Upper lobe of left lung (tissue), 6 donors: Measurements from ENCODE around the gene ATP4A. TPM values are rescaled to one million over a fixed set of nuclear protein-coding genes. Genes with fewer than 3 reads are reported as not detected.

Source experiments
- ATAC-seq, 2 donors: fragments of 200-7000 bp; cut with Tn5 transposase; one replicate each; pipeline ENCODE4 v1.9.1; 2022; ENCODE audit warnings: mild to moderate bottlenecking in 2 of 2, moderate library complexity in 2 of 2; ENCODE audit not compliant: low FRiP score in 2 of 2
- DNase-seq, 2 donors: peaks; one replicate each; pipeline ENCODE4 v3.0.0-alpha.2; 2019 to 2020
- H3K27ac ChIP-seq, 4 donors: fragments of 200-600 bp; sonication (generic); one replicate each; pipeline ENCODE4 v1.5.1; 2016 to 2019
- H3K27me3 ChIP-seq, 4 donors: fragments of 200-600 bp; sonication (generic); one replicate each; pipeline ENCODE4 v1.5.1; 2017 to 2019
- H3K36me3 ChIP-seq, 4 donors: fragments of 200-600 bp; sonication (generic); one replicate each; pipeline ENCODE4 v1.5.1; 2016 to 2019
- H3K4me1 ChIP-seq, 4 donors: fragments of 200-600 bp; sonication (generic); one replicate each; pipeline ENCODE4 v1.5.1; 2018 to 2019
- H3K4me3 ChIP-seq, 4 donors: fragments of 200-600 bp; sonication (generic); one replicate each; pipeline ENCODE4 v1.5.1; 2017 to 2019; ENCODE audit warnings: mild to moderate bottlenecking in 2 of 4, moderate library complexity in 1 of 4
- H3K9me3 ChIP-seq, 4 donors: fragments of 200-600 bp; sonication (generic); one replicate each; pipeline ENCODE4 v1.5.1; 2018 to 2019
- EP300 ChIP-seq, 4 donors: sonication (generic); formaldehyde crosslinking; IDR thresholded peaks; one replicate each; pipeline ENCODE4 v1.5.1; 2017; ENCODE audit warnings: antibody characterized with exemption in 4 of 4, control low read depth in 2 of 4
- POLR2A ChIP-seq, 4 donors: fragments of 450-650 bp; IDR thresholded peaks; one replicate each; pipeline ENCODE4 v1.5.1; 2016 to 2017; ENCODE audit warnings: antibody characterized with exemption in 4 of 4, mild to moderate bottlenecking in 2 of 4
- POLR2AphosphoS5 ChIP-seq, 2 donors: sonication (generic); formaldehyde crosslinking; IDR thresholded peaks; one replicate each; pipeline ENCODE4 v1.5.1; 2017; ENCODE audit warnings: antibody characterized with exemption in 2 of 2
- WGBS, 2 donors: methylation state at CpG; one replicate each; pipeline ENCODE4 v1.1.5; 2017 to 2018; 5-methylcytosine and 5-hydroxymethylcytosine counted together
- total RNA-seq, 6 donors: library from RNA; depleted of rRNA in 4 of 6; stranded (reverse); fragments of >200 nt in 4 of 6; gene quantifications; one replicate each; pipeline versions ENCODE4 v1.1.0 to v1.2.1, GENCODE V29; 2016 to 2021
- TF ChIP-seq, protein P1 (sequence below), 6 experiments: fragments of 450-650 bp in 4 of 6; fragments of 200-600 bp in 2 of 6; sonication (generic) in 2 of 6; IDR thresholded peaks; one replicate each; pipeline ENCODE4 v1.5.1; 2016 to 2019; ENCODE audit warnings: antibody characterized with exemption in 6 of 6
- donor health status: DM: no; HTN: no; CAD: no; lungs with moderate emphysema.
- donor health status: DM: no; HTN: yes; CAD: no; lungs with severe emphysema.

Gene ATP4A
- total RNA-seq, 6 donors from 2014 or later, result not detected

GRCh38 chr19:35545855-35546381 is 17.5 kb downstream of the ATP4A start:
- ATAC-seq (peak in 1 of 2 donors; percentile 48), DNase-seq (peak; percentile 34 to 91)
- Histone ChIP-seq H3K4me1 (peaks cover 18 to 28% (median 20%) of the 10 kb centered on the region in 4 donors), H3K4me3 (peak overlapping the region; percentile 69 to 95 (median 81)), H3K27ac (peak overlapping the region; percentile 77 to 90 (median 85)), H3K27me3 (no peaks in the 10 kb centered on the region), H3K9me3 (no peaks in the 10 kb centered on the region), H3K36me3 (peaks cover 0 to 12% (median 2%) of the 10 kb centered on the region in 4 donors)
- no peak for TF ChIP-seq POLR2A (IDR thresholded peaks at IDR 0.05)
- TF ChIP-seq, protein P1, sequence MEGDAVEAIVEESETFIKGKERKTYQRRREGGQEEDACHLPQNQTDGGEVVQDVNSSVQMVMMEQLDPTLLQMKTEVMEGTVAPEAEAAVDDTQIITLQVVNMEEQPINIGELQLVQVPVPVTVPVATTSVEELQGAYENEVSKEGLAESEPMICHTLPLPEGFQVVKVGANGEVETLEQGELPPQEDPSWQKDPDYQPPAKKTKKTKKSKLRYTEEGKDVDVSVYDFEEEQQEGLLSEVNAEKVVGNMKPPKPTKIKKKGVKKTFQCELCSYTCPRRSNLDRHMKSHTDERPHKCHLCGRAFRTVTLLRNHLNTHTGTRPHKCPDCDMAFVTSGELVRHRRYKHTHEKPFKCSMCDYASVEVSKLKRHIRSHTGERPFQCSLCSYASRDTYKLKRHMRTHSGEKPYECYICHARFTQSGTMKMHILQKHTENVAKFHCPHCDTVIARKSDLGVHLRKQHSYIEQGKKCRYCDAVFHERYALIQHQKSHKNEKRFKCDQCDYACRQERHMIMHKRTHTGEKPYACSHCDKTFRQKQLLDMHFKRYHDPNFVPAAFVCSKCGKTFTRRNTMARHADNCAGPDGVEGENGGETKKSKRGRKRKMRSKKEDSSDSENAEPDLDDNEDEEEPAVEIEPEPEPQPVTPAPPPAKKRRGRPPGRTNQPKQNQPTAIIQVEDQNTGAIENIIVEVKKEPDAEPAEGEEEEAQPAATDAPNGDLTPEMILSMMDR (IDR thresholded peaks at IDR 0.05), result no peak
- TF ChIP-seq POLR2AphosphoS5 (IDR thresholded peaks at IDR 0.05), result no peak
- no peak for TF ChIP-seq EP300 (IDR thresholded peaks at IDR 0.05)
- 3 to 7% methylated on average over 9 to 20 of the region's 27 CpGs for WGBS, 2 donors

- ATAC-seq (peak; percentile 92 to 97), DNase-seq (peak; percentile 97 to 99)
- Histone ChIP-seq H3K9me3 (no peaks in the 10 kb centered on the region), H3K27ac (peak within 1 kb of the TSS; percentile 77 to 90 (median 85)), H3K4me3 (peak within 1 kb of the TSS; percentile 69 to 95 (median 81)), H3K27me3 (no peaks in the 10 kb centered on the region), H3K36me3 (peaks cover 0 to 8% (median 2%) of the 10 kb centered on the region in 4 donors), H3K4me1 (peaks cover 18 to 28% (median 20%) of the 10 kb centered on the region in 4 donors)
- TF ChIP-seq POLR2AphosphoS5 (IDR thresholded peaks at IDR 0.05), result peak; percentile 67 to 82
- TF ChIP-seq, protein P1 (IDR thresholded peaks at IDR 0.05), result peak in 2 of 6 experiments; percentile 24
- TF ChIP-seq EP300 (IDR thresholded peaks at IDR 0.05), result no peak
- peak in 3 of 4 donors; percentile 41 to 77 (median 42) for TF ChIP-seq POLR2A (IDR thresholded peaks at IDR 0.05)
- 0 to 2% methylated on average over 40 to 56 of the region's 85 CpGs for WGBS, 2 donors
Measured at GRCh38 chr19:35545001-35545854, 18.2 kb downstream of the ATP4A start, which contains the start of gene TMEM147. Gene TMEM147 (plus strand): TSS chr19:35545626. CDS start chr19:35545740, 114 bp downstream.

GRCh38 chr19:35544110-35544802 is 19.2 kb downstream of the ATP4A start:
- TF ChIP-seq POLR2A (IDR thresholded peaks at IDR 0.05) (no peak), POLR2AphosphoS5 (IDR thresholded peaks at IDR 0.05) (no peak), EP300 (IDR thresholded peaks at IDR 0.05) (no peak)
- TF ChIP-seq, protein P1 (IDR thresholded peaks at IDR 0.05), result no peak
- peaks cover 0 to 8% (median 2%) of the 10 kb centered on the region in 4 donors for H3K36me3 ChIP-seq
- ATAC-seq, result no peak
- H3K27me3 ChIP-seq, result no peaks in the 10 kb centered on the region
- H3K4me1 ChIP-seq, result peaks cover 18 to 28% (median 20%) of the 10 kb centered on the region in 4 donors
- peak overlapping the region in 2 of 4 donors; percentile 77 to 87 for H3K27ac ChIP-seq
- no peaks in the 10 kb centered on the region for H3K9me3 ChIP-seq
- no peak for DNase-seq
- 83 to 89% methylated on average over 3 of the region's 3 CpGs for WGBS, 2 donors
- H3K4me3 ChIP-seq, result peak overlapping the region; percentile 69 to 95 (median 81)

GRCh38 chr19:35543280-35544109 is 20.0 kb downstream of the ATP4A start:
- Histone ChIP-seq H3K27ac (no peak overlapping the region), H3K9me3 (no peaks in the 10 kb centered on the region), H3K4me3 (peak overlapping the region in 1 of 4 donors; percentile 81), H3K4me1 (peaks cover 18 to 28% (median 20%) of the 10 kb centered on the region in 4 donors), H3K36me3 (peaks cover 0 to 8% (median 2%) of the 10 kb centered on the region in 4 donors), H3K27me3 (no peaks in the 10 kb centered on the region)
- DNase-seq (no peak), ATAC-seq (no peak)
- TF ChIP-seq, protein P1 (IDR thresholded peaks at IDR 0.05), result no peak
- TF ChIP-seq POLR2AphosphoS5 (IDR thresholded peaks at IDR 0.05), result no peak
- no peak for TF ChIP-seq POLR2A (IDR thresholded peaks at IDR 0.05)
- no peak for TF ChIP-seq EP300 (IDR thresholded peaks at IDR 0.05)
- 96 to 100% methylated on average over 8 to 15 of the region's 15 CpGs for WGBS, 2 donors
